NCI-H510A (cell line): Measurements from ENCODE around the gene GDF10.

ENCODE experiments used
- DNase-seq: peaks from one replicate; lab custom pipeline; 2025; lab: John Stamatoyannopoulos, UW

Gene GDF10

GRCh38 chr10:47294057-47294456 is 5.9 kb upstream of the GDF10 start:
- DNase-seq, result no peak

DNA sequence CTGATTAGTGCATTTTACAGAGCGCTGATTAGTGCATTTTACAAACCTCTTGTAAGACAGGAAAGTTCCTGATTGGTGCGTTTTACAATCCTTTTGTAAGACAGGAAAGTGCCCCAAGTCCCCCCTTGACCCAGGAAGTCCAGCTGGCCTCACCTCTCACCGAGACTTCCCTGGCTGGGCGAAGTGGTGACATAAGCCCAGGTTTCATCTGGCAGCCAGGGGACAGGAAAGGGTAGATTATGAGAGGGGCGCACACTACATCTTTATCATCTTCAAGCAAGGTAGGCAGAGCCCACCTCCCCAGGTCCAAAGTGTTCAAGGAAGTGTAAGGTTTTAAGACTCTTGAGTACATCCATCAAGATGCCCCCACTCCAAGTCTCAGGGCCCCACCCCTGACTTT is 5.5 kb upstream of the GDF10 start:
- DNase-seq, result no peak

DNA sequence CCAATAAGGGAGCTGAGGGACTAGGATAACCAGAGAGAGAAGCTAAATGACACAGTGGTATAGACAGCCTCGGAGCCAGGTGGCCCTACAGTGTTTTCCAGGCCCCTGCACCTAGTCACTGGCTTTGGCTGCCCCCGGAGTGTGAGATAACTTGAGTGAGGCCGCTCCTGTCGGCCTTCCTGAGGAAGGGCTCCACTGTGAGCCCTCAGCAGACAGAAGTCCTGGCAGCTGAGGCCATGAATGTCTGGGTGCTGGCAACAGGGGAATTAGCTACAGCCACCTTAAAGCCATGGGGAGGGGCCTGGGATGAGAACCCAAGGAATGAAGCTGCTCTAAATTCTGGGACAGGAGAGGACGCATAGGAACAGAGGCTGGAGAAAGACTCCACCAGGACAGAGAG is 4.6 kb upstream of the GDF10 start:
- no peak for DNase-seq

DNA sequence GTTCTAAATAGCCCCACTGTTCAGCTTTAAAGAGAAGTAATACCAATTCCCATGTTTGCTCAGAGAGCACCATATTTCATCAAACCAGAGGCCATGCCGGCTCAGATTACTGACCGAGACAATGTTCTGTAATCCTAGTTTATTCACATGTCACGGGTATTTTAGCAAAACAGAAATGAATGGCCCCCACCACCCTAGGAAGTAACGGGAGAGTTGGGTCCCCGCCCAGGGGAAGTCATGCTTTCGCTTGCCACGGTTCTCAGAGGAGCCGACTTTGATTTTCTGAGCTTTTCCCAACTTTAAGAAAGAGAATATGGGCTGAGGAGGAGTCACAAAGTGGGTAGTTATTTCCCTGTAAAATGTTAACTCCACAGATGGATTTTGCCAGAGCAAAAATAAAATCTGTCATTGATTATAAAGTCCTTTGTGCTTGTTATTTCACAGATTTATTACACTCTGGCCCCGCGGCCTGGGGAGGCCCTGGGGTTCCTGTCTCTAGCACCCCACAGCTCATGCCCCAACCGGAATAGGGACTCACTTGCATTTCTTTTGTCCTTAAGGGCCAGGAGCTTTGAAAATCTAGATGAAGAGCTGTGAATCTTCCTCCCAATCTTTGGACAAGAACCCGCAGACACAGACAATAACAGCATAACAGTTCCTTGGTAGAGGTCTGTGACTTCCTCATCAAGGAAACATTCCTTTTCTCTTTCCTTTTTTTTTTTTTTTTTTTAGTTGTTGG is 3.7 kb upstream of the GDF10 start:
- no peak for DNase-seq

DNA sequence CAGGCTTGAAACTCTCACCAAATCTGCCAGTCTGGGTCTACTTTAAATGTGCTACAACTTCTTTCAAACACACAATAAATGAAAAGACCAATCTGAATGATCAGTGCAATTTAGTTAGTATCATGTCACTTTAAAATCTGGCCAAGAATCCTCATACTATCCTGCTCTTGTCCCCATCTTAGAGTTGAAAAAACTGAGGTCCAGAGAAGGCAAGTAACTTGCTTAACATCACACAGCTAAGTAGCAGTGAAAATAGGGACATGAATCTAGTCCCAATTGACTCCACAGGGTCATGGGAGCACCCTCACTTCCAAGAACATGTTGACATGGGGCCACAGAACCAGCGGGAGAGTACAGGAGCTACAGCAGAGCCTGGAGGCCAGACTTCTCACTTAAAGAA is 3.1 kb upstream of the GDF10 start:
- DNase-seq, result no peak

DNA sequence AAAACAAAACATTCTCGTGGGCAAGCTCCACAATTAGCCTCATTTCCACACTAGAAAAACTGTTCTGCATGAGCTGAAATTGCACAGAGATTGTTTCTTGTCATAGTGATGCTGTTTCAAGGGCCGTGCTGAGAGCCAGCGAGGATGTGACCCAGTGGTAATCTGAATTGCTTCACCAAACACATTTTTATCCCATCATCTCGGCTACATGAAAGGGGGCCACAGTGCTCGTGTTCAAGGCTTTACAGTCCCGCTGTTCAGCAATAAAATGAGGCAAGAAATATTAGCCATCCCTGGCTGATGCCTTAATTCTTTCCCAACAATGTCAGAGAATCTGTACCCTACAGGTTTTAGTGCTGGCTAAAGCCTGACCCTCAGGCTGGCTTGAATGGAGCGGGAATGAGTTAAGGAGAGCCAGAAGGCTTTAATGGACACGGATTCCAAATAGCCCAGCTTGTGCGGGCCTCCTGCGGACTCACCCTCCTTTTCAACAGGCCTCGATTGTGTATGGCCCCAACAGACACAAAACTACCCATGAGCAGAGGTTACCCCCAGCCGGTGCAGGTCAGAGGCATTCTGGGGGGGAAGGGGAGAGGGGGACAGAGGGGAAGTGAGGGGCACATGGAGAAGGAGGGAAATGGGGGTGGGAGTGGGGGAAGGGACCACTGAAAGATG is 2.0 kb upstream of the GDF10 start:
- DNase-seq, result no peak

- no peak for DNase-seq
Observed at GRCh38 chr10:47298715-47299114, 1.3 kb upstream of the GDF10 start.

DNA sequence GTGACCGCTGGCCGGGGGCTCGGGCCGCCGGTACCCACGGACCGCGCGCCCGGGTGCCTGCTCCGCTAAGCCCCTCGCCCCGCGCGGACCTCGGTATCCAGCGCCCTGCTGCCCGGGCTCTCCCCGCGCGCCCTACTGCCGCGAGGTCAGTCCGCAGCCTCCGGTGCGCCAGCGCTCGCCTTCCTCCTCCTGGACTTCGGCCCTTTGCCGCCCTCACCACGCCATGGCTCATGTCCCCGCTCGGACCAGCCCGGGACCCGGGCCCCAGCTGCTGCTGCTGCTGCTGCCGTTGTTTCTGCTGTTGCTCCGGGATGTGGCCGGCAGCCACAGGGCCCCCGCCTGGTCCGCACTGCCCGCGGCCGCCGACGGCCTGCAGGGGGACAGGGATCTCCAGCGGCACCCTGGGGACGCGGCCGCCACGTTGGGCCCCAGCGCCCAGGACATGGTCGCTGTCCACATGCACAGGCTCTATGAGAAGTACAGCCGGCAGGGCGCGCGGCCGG is 483 bp downstream of the GDF10 start:
- no peak for DNase-seq

- no peak for DNase-seq
Observed at GRCh38 chr10:47301833-47302232, 1.8 kb downstream of the GDF10 start.

GRCh38 chr10:47303105-47303504 is 3.1 kb downstream of the GDF10 start:
- no peak for DNase-seq

GRCh38 chr10:47303866-47304265 is 3.9 kb downstream of the GDF10 start:
- no peak for DNase-seq

- DNase-seq, result no peak
Observed at GRCh38 chr10:47305566-47305965, 5.6 kb downstream of the GDF10 start.

DNA sequence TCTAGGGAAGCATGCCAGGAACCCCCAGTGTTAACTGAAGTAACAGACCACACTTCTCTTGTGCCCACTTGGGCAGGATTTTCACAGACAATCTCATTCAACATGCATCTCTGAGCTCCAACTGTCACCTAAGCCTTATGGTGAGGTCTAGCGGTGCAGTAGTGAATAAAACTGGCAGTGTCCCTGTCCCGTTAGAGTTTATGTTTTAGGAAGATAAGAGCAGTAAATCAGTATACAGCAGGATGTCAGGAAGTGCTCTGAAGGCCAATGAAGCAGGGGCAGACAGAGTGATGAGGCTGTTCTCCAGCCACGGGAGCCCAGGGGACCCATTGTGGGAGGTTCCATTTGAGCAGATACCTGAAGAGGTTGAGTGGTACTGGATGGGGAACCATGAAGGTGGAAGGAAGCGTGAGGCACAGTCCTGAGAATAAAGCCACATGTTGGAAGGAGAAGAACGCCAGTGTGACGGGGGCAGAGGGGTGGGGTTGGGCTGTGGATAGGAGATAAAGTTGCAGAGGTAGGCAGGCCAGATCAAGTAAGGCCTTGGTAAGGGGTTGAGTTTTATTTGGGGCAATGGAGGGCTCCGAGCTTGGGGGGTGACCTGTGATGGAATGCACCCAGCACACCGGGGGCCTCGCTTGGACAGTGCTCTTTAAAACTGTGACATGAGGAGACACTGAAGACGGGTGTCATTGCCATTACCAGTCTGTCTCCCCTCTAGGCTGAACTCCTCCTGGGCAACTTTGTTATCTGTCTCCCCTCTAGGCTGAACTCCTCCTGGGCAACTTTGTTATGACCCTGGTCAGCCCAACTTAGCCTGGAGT is 6.6 kb downstream of the GDF10 start:
- no peak for DNase-seq

GRCh38 chr10:47307381-47307780 is 7.4 kb downstream of the GDF10 start:
- no peak for DNase-seq

- DNase-seq, result no peak
Observed at GRCh38 chr10:47308775-47309174, 8.8 kb downstream of the GDF10 start.

GRCh38 chr10:47309408-47310089 is 9.6 kb downstream of the GDF10 start:
- DNase-seq, result no peak

DNA sequence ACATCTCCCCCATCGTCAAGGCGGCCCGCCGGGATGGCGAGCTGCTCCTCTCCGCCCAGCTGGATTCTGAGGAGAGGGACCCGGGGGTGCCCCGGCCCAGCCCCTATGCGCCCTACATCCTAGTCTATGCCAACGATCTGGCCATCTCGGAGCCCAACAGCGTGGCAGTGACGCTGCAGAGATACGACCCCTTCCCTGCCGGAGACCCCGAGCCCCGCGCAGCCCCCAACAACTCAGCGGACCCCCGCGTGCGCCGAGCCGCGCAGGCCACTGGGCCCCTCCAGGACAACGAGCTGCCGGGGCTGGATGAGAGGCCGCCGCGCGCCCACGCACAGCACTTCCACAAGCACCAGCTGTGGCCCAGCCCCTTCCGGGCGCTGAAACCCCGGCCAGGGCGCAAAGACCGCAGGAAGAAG is 10.1 kb downstream of the GDF10 start:
- DNase-seq, result no peak

GRCh38 chr10:47311193-47311931 is 11.4 kb downstream of the GDF10 start:
- DNase-seq, result peak; percentile 2

GRCh38 chr10:47311932-47312662 is 12.1 kb downstream of the GDF10 start:
- peak; percentile 28 for DNase-seq

GRCh38 chr10:47312663-47312995 is 12.6 kb downstream of the GDF10 start:
- no peak for DNase-seq

- no peak for DNase-seq
Observed at GRCh38 chr10:47314416-47314970, 14.5 kb downstream of the GDF10 start.
